KMS-11 (cell line): Measurements from ENCODE around the gene CEP152.

Experiments used
- H2AFZ ChIP-seq: fragments of 200-600 bp; sonication (generic); 2 replicates; pipeline ENCODE4 v1.6.1; 2016; ENCODE audit warnings: antibody characterized with exemption, mixed run types, low read depth
- H3K27ac ChIP-seq: fragments of 200-600 bp; sonication (generic); 2 replicates; pipeline ENCODE4 v1.6.1; 2016; ENCODE audit warnings: mild to moderate bottlenecking, mixed run types
- H3K27me3 ChIP-seq: fragments of 200-600 bp; sonication (generic); 2 replicates; pipeline ENCODE4 v1.6.1; 2017; ENCODE audit warnings: mild to moderate bottlenecking, low read depth, mixed run types, moderate library complexity; ENCODE audit not compliant: insufficient read depth
- H3K36me3 ChIP-seq: fragments of 200-600 bp; sonication (generic); 2 replicates; pipeline ENCODE4 v1.6.1; 2017; ENCODE audit warnings: mild to moderate bottlenecking, mixed run types; ENCODE audit not compliant: insufficient read depth
- H3K4me1 ChIP-seq: fragments of 200-600 bp; sonication (generic); 2 replicates; pipeline ENCODE4 v1.6.1; 2016; ENCODE audit warnings: mild to moderate bottlenecking, low read depth, mixed run types; ENCODE audit not compliant: poor library complexity, severe bottlenecking
- H3K4me2 ChIP-seq: fragments of 200-600 bp; sonication (generic); 2 replicates; pipeline ENCODE4 v1.7.0; 2016; ENCODE audit warnings: mild to moderate bottlenecking, mixed run types
- H3K4me3 ChIP-seq: fragments of 200-600 bp; sonication (generic); IDR thresholded peaks from 2 replicates; pipeline ENCODE4 v1.6.1; 2017; ENCODE audit warnings: low read depth, low read length, mixed read lengths; ENCODE audit not compliant: insufficient read depth
- H3K79me2 ChIP-seq: fragments of 200-600 bp; sonication (generic); 2 replicates; pipeline ENCODE4 v1.6.1; 2016; ENCODE audit warnings: low read depth, mixed run types; ENCODE audit not compliant: insufficient read depth
- H3K9ac ChIP-seq: fragments of 200-600 bp; sonication (generic); 2 replicates; pipeline ENCODE4 v1.6.1; 2016; ENCODE audit warnings: mild to moderate bottlenecking, mixed run types
- H4K20me1 ChIP-seq: fragments of 200-600 bp; sonication (generic); 2 replicates; pipeline ENCODE4 v1.6.1; 2016; ENCODE audit warnings: mild to moderate bottlenecking, mixed run types; ENCODE audit not compliant: insufficient read depth
- CTCF ChIP-seq: fragments of 200-600 bp; sonication (generic); conservative IDR thresholded peaks from 2 replicates; pipeline ENCODE4 v1.6.1; 2017; ENCODE audit warnings: low read depth, mild to moderate bottlenecking, antibody characterized with exemption, low read length, moderate library complexity, mixed read lengths

CEP152 gene

GRCh38 chr15:48703544-48703943 is 107.3 kb downstream of the CEP152 start:
- no peak overlapping the region for H3K4me3 ChIP-seq
- no peak for TF ChIP-seq CTCF
- H2AFZ ChIP-seq = no peak overlapping the region
- no peaks in the 10 kb centered on the region for H4K20me1 ChIP-seq
- no peak overlapping the region for H3K27ac ChIP-seq
- H3K4me1 ChIP-seq = peaks cover 8% of the 10 kb centered on the region
- no peaks in the 10 kb centered on the region for H3K36me3 ChIP-seq
- H3K4me2 ChIP-seq = no peak overlapping the region
- no peak overlapping the region for H3K9ac ChIP-seq
- no peaks in the 10 kb centered on the region for H3K79me2 ChIP-seq
- no peaks in the 10 kb centered on the region for H3K27me3 ChIP-seq

GRCh38 chr15:48702569-48703236 is 108.2 kb downstream of the CEP152 start:
- no peak overlapping the region for H2AFZ ChIP-seq
- no peak overlapping the region for H3K4me2 ChIP-seq
- H3K27ac ChIP-seq = no peak overlapping the region
- H3K36me3 ChIP-seq = no peaks in the 10 kb centered on the region
- no peak overlapping the region for H3K4me3 ChIP-seq
- H3K27me3 ChIP-seq = no peaks in the 10 kb centered on the region
- H3K9ac ChIP-seq = no peak overlapping the region
- H3K79me2 ChIP-seq = no peaks in the 10 kb centered on the region
- no peaks in the 10 kb centered on the region for H4K20me1 ChIP-seq
- H3K4me1 ChIP-seq = peaks cover 8% of the 10 kb centered on the region
- TF ChIP-seq CTCF = no peak

- Histone ChIP-seq H3K9ac (no peak overlapping the region), H3K27me3 (no peaks in the 10 kb centered on the region), H4K20me1 (no peaks in the 10 kb centered on the region), H3K79me2 (no peaks in the 10 kb centered on the region), H3K4me3 (no peak overlapping the region), H3K27ac (no peak overlapping the region), H2AFZ (no peak overlapping the region), H3K36me3 (no peaks in the 10 kb centered on the region), H3K4me1 (no peaks in the 10 kb centered on the region), H3K4me2 (no peak overlapping the region)
- TF ChIP-seq CTCF = no peak
Measured at GRCh38 chr15:48696627-48697312, 114.1 kb downstream of the CEP152 start.

- no peaks in the 10 kb centered on the region for H3K36me3 ChIP-seq
- no peak overlapping the region for H3K4me3 ChIP-seq
- H2AFZ ChIP-seq = no peak overlapping the region
- no peak overlapping the region for H3K9ac ChIP-seq
- H3K4me1 ChIP-seq = no peaks in the 10 kb centered on the region
- no peak overlapping the region for H3K27ac ChIP-seq
- no peaks in the 10 kb centered on the region for H4K20me1 ChIP-seq
- no peaks in the 10 kb centered on the region for H3K79me2 ChIP-seq
- no peak for TF ChIP-seq CTCF
- no peaks in the 10 kb centered on the region for H3K27me3 ChIP-seq
- no peak overlapping the region for H3K4me2 ChIP-seq
Measured at GRCh38 chr15:48695827-48696573, 114.9 kb downstream of the CEP152 start.
